GM12873 (cell line): ENCODE results near the gene GCKR.

Source experiments
- CTCF ChIP-seq: IDR thresholded peaks from 2 replicates; pipeline ENCODE4 v1.5.1; 2012; ENCODE audit warnings: low read depth, mild to moderate bottlenecking, moderate library complexity, low read length, control low read depth; ENCODE audit not compliant: insufficient read depth; ENCODE audit errors: missing control alignments

GCKR gene

GRCh38 chr2:27537287-27537686, 40.6 kb downstream of the GCKR start:
- TF ChIP-seq CTCF: no peak

- TF ChIP-seq CTCF: no peak
Observed at GRCh38 chr2:27544143-27544821, 47.6 kb downstream of the GCKR start.

- TF ChIP-seq CTCF: no peak
Observed at GRCh38 chr2:27545348-27546141, 48.9 kb downstream of the GCKR start.

- TF ChIP-seq CTCF: no peak
Observed at GRCh38 chr2:27549303-27549702, 52.7 kb downstream of the GCKR start.

- TF ChIP-seq CTCF: no peak
Observed at GRCh38 chr2:27551514-27551913, 54.9 kb downstream of the GCKR start.

- TF ChIP-seq CTCF: no peak
Observed at GRCh38 chr2:27552941-27553340, 56.3 kb downstream of the GCKR start.

- no peak for TF ChIP-seq CTCF
Observed at GRCh38 chr2:27559228-27559627, 62.6 kb downstream of the GCKR start.
